Mucosa of descending colon (tissue), 3 donors: ENCODE data around the gene KRT6B. TPM values are rescaled to one million over a fixed set of nuclear protein-coding genes. Genes with fewer than 3 reads are reported as not detected.

ENCODE experiments used
- ATAC-seq: fragments of 200-7000 bp; cut with Tn5 transposase; one replicate; pipeline ENCODE4 v1.9.1; 2020; ENCODE audit warnings: mild to moderate bottlenecking, moderate library complexity
- DNase-seq, 3 donors: peaks; one replicate each; pipeline ENCODE4 v3.0.0-alpha.2; 2020
- H3K36me3 ChIP-seq: fragments of 200-600 bp; one replicate; pipeline ENCODE4 v1.8.0; 2021; ENCODE audit warnings: low read depth, mild to moderate bottlenecking
- H3K4me1 ChIP-seq: fragments of 200-600 bp; one replicate; pipeline ENCODE4 v1.8.0; 2021; ENCODE audit warnings: low read depth, mild to moderate bottlenecking
- H3K4me3 ChIP-seq: fragments of 200-600 bp; one replicate; pipeline ENCODE4 v1.8.0; 2021; ENCODE audit warnings: mild to moderate bottlenecking
- H3K9me3 ChIP-seq: fragments of 200-600 bp; one replicate; pipeline ENCODE4 v1.8.0; 2021; ENCODE audit warnings: mild to moderate bottlenecking
- CTCF ChIP-seq: fragments of 200-600 bp; IDR thresholded peaks from one replicate; pipeline ENCODE4 v1.8.0; 2022; ENCODE audit warnings: antibody characterized with exemption, mild to moderate bottlenecking
- intact Hi-C, 2 donors: fragments of 100-400 bp; cut with DNase I in 1 of 2; cut with micrococcal nuclease in 1 of 2; formaldehyde crosslinking; loops; one replicate each; pipeline versions ENCODE4 v1.11.0 to v1.11.1; 2022; cut with DNase I, micrococcal nuclease
- total RNA-seq, 3 donors: library from RNA; stranded (reverse); fragmentation: NEBNext Ultra II Directional in 2 of 3; extraction: Animal tissue kit (Norgen Biotek cat#: 25700) in 2 of 3; gene quantifications; one replicate each; pipeline versions ENCODE4 v1.2.1 to v1.2.4, GENCODE V29; 2021 to 2023
- donor health status: DM: no; HTN: no; CAD: no; lungs with moderate emphysema.
- donor health status: DM: no; HTN: no; CAD: no.
- donor health status: DM: no; HTN: yes; CAD: no.

KRT6B gene
- total RNA-seq, 3 donors from 2014 or later, result not detected

GRCh38 chr12:52402873-52403540, 48.9 kb downstream of the KRT6B start:
- intact Hi-C loops, result no loop called here
- H3K36me3 ChIP-seq, result no peaks in the 10 kb centered on the region
- no peaks in the 10 kb centered on the region for H3K4me1 ChIP-seq
- no peak for DNase-seq
- no peak for TF ChIP-seq CTCF
- no peak for ATAC-seq
- H3K4me3 ChIP-seq, result no peak overlapping the region
- no peaks in the 10 kb centered on the region for H3K9me3 ChIP-seq

- Histone ChIP-seq H3K4me3 (no peak overlapping the region), H3K36me3 (no peaks in the 10 kb centered on the region), H3K9me3 (no peaks in the 10 kb centered on the region), H3K4me1 (no peaks in the 10 kb centered on the region)
- no peak for ATAC-seq
- no peak for DNase-seq
- no peak for TF ChIP-seq CTCF
- intact Hi-C loops, result no loop called here
Observed at GRCh38 chr12:52402377-52402776, 49.6 kb downstream of the KRT6B start.

GRCh38 chr12:52401926-52402325, 50.0 kb downstream of the KRT6B start:
- no peaks in the 10 kb centered on the region for H3K9me3 ChIP-seq
- H3K4me3 ChIP-seq, result no peak overlapping the region
- no peaks in the 10 kb centered on the region for H3K36me3 ChIP-seq
- DNase-seq, result no peak
- H3K4me1 ChIP-seq, result no peaks in the 10 kb centered on the region
- no peak for TF ChIP-seq CTCF
- intact Hi-C loops, result no loop called here
- no peak for ATAC-seq

- H3K36me3 ChIP-seq, result no peaks in the 10 kb centered on the region
- H3K4me3 ChIP-seq, result no peak overlapping the region
- intact Hi-C loops, result no loop called here
- H3K4me1 ChIP-seq, result no peaks in the 10 kb centered on the region
- TF ChIP-seq CTCF, result no peak
- H3K9me3 ChIP-seq, result no peaks in the 10 kb centered on the region
- DNase-seq (no peak), ATAC-seq (no peak)
Observed at GRCh38 chr12:52401526-52401925, 50.4 kb downstream of the KRT6B start.

- intact Hi-C loops, result no loop called here
- H3K4me1 ChIP-seq, result no peaks in the 10 kb centered on the region
- H3K9me3 ChIP-seq, result no peaks in the 10 kb centered on the region
- peak in 1 of 3 donors; percentile 10 for DNase-seq
- no peak for ATAC-seq
- H3K4me3 ChIP-seq, result no peak overlapping the region
- TF ChIP-seq CTCF, result no peak
- H3K36me3 ChIP-seq, result no peaks in the 10 kb centered on the region
Observed at GRCh38 chr12:52400906-52401305, 51.0 kb downstream of the KRT6B start.

- ATAC-seq, result no peak
- no peak overlapping the region for H3K4me3 ChIP-seq
- no peak for TF ChIP-seq CTCF
- DNase-seq, result peak in 1 of 3 donors; percentile 9
- no peaks in the 10 kb centered on the region for H3K36me3 ChIP-seq
- intact Hi-C loops, result no loop called here
- no peaks in the 10 kb centered on the region for H3K4me1 ChIP-seq
- H3K9me3 ChIP-seq, result no peaks in the 10 kb centered on the region
Observed at GRCh38 chr12:52399756-52400155, 52.2 kb downstream of the KRT6B start.
